Smooth muscle cell (in vitro differentiated cells): ENCODE data around the gene ZNF385D. TPM values are rescaled to one million over a fixed set of nuclear protein-coding genes. Genes with fewer than 3 reads are reported as not detected.

ENCODE experiments used
- DNase-seq: peaks from one replicate; lab custom pipeline; 2025; ENCODE audit not compliant: unreplicated experiment; lab: John Stamatoyannopoulos, UW
- H2AFZ ChIP-seq: fragments of 200-600 bp; sonication (generic); 2 replicates; pipeline ENCODE4 v1.6.0; 2016; ENCODE audit warnings: antibody characterized with exemption, low read depth, mild to moderate bottlenecking
- H3F3A ChIP-seq: fragments of 200-600 bp; sonication (generic); 2 replicates; pipeline ENCODE4 v1.6.0; 2017; ENCODE audit warnings: antibody characterized with exemption, low read depth
- H3K27ac ChIP-seq: fragments of 200-600 bp; sonication (generic); 2 replicates; pipeline ENCODE4 v1.5.1; 2016; ENCODE audit warnings: low read depth, mild to moderate bottlenecking
- H3K27me3 ChIP-seq: fragments of 200-600 bp; sonication (generic); 2 replicates; pipeline ENCODE4 v1.6.1; 2016; ENCODE audit warnings: low read depth, mild to moderate bottlenecking
- H3K36me3 ChIP-seq: fragments of 200-600 bp; sonication (generic); 2 replicates; pipeline ENCODE4 v1.5.1; 2016; ENCODE audit warnings: low read depth
- H3K4me1 ChIP-seq: fragments of 200-600 bp; sonication (generic); 2 replicates; pipeline ENCODE4 v1.5.1; 2016; ENCODE audit warnings: low read depth
- H3K4me2 ChIP-seq: fragments of 200-600 bp; sonication (generic); 2 replicates; pipeline ENCODE4 v1.6.0; 2016; ENCODE audit warnings: mild to moderate bottlenecking
- H3K4me3 ChIP-seq: fragments of 200-600 bp; sonication (generic); 2 replicates; pipeline ENCODE4 v1.5.1; 2016; ENCODE audit warnings: mild to moderate bottlenecking
- H3K79me2 ChIP-seq: fragments of 200-600 bp; sonication (generic); 2 replicates; pipeline ENCODE4 v1.6.0; 2016; ENCODE audit warnings: low read depth, mild to moderate bottlenecking
- H3K9ac ChIP-seq: fragments of 200-600 bp; sonication (generic); 2 replicates; pipeline ENCODE4 v1.6.0; 2016; ENCODE audit warnings: low read depth
- H3K9me3 ChIP-seq: fragments of 200-600 bp; sonication (generic); replicated peaks from 2 replicates; pipeline ENCODE4 v1.5.1; 2016; ENCODE audit warnings: low read depth
- H4K20me1 ChIP-seq: fragments of 200-600 bp; sonication (generic); 2 replicates; pipeline ENCODE4 v1.6.0; 2016; ENCODE audit warnings: low read depth
- WGBS: methylation state at CpG from one replicate; pipeline ENCODE4 v1.1.7; 2016; ENCODE audit warnings: low lambda C conversion rate; 5-methylcytosine and 5-hydroxymethylcytosine counted together
- polyA plus RNA-seq: library from polyadenylated mRNA; unstranded; fragments of >200 nt; fragmentation: Nextera tagmentation; extraction: Ambion mirVana; gene quantifications from 2 replicates; pipeline ENCODE4 v1.2.1, GENCODE V29; 2016
- total RNA-seq: library from RNA; depleted of rRNA; stranded (reverse); fragments of >200 nt; gene quantifications from 2 replicates; pipeline ENCODE4 v1.2.3, GENCODE V29; 2014
- TF ChIP-seq, protein P1 (sequence below): fragments of 200-600 bp; sonication (generic); IDR thresholded peaks from 2 replicates; pipeline ENCODE4 v1.5.1; 2017; ENCODE audit warnings: borderline replicate concordance, mild to moderate bottlenecking, antibody characterized with exemption; ENCODE audit not compliant: insufficient read depth, poor library complexity, severe bottlenecking

Gene ZNF385D
- total and polyA plus RNA-seq, 2 experiments from 2014 or later = 0.13 to 2.4 TPM

DNA sequence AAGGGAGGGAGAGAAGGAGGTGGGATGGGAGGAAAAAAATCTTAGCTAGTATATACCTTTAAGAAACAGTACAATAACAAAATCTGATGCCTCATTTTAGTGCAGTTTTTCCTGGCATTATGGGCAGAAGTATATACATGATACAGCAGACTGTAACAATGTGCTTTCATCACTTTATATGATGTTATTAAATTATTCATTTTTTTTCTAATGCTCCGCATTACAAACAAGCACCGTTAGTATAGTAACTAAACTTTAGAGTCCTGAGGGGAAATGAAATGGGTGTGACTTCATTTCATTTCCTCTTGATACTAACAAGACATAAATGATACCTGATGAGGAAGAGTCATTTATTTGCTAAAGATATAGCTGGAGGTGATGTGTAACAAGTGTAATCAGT is 325.3 kb downstream of the ZNF385D start:
- no peaks in the 10 kb centered on the region for H3F3A ChIP-seq
- H3K36me3 ChIP-seq = no peaks in the 10 kb centered on the region
- H3K27ac ChIP-seq = no peak overlapping the region
- WGBS = 96% methylated on average over 2 of the region's 2 CpGs
- no peaks in the 10 kb centered on the region for H3K4me1 ChIP-seq
- H3K4me2 ChIP-seq = no peak overlapping the region
- H3K79me2 ChIP-seq = no peaks in the 10 kb centered on the region
- no peaks in the 10 kb centered on the region for H4K20me1 ChIP-seq
- TF ChIP-seq, protein P1, sequence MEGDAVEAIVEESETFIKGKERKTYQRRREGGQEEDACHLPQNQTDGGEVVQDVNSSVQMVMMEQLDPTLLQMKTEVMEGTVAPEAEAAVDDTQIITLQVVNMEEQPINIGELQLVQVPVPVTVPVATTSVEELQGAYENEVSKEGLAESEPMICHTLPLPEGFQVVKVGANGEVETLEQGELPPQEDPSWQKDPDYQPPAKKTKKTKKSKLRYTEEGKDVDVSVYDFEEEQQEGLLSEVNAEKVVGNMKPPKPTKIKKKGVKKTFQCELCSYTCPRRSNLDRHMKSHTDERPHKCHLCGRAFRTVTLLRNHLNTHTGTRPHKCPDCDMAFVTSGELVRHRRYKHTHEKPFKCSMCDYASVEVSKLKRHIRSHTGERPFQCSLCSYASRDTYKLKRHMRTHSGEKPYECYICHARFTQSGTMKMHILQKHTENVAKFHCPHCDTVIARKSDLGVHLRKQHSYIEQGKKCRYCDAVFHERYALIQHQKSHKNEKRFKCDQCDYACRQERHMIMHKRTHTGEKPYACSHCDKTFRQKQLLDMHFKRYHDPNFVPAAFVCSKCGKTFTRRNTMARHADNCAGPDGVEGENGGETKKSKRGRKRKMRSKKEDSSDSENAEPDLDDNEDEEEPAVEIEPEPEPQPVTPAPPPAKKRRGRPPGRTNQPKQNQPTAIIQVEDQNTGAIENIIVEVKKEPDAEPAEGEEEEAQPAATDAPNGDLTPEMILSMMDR = no peak
- no peaks in the 10 kb centered on the region for H3K27me3 ChIP-seq
- no peak overlapping the region for H3K4me3 ChIP-seq
- DNase-seq = no peak
- H3K9me3 ChIP-seq = no peaks in the 10 kb centered on the region
- no peak overlapping the region for H2AFZ ChIP-seq
- H3K9ac ChIP-seq = no peak overlapping the region

DNA sequence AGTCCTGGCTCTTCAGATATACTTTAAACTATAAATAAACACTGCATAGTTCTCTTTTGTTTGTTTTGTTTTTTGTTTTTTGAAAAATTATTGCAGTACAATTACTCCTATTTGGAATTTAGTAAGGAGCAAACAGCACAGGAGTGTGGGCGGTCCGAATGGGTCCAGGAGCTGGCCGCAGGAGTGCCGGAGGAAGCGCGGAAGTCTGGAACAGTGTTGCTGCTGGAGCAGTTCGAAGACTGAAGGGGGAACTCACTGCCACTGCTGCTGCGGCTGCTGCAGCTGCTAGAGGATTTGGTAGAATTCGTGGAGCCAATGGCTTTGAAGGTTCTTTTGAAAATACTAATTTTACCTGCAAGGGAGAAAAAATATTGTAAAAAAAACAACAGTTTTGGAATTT is 329.9 kb downstream of the ZNF385D start:
- Histone ChIP-seq H3K4me2 (no peak overlapping the region), H4K20me1 (no peaks in the 10 kb centered on the region), H3K9ac (no peak overlapping the region), H2AFZ (no peak overlapping the region), H3K4me1 (no peaks in the 10 kb centered on the region), H3K79me2 (no peaks in the 10 kb centered on the region), H3K27me3 (no peaks in the 10 kb centered on the region), H3K27ac (no peak overlapping the region), H3K9me3 (no peaks in the 10 kb centered on the region), H3K4me3 (no peak overlapping the region), H3K36me3 (no peaks in the 10 kb centered on the region), H3F3A (no peaks in the 10 kb centered on the region)
- no peak for DNase-seq
- TF ChIP-seq, protein P1 = no peak
- WGBS = 79% methylated on average over 9 of the region's 9 CpGs

DNA sequence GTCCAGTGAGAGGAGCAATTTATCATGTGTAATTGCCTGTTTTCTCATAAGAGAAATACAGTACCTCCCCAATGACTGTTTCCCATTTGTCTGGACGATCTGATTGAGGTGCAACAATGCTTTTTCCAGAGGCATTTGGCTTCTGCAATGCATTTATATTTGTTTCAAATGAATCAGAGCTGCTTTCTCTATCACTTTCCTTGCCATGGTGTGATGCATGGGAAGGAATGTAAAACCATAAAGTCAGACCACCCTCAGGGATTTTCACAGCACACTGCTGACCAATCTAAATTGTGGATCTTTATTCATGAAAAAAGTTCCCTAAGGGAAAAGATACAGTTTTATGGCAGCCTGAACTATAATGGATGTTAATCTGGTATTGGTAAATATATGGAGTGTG is 333.0 kb downstream of the ZNF385D start:
- Histone ChIP-seq H3K4me2 (no peak overlapping the region), H4K20me1 (no peaks in the 10 kb centered on the region), H2AFZ (no peak overlapping the region), H3F3A (no peaks in the 10 kb centered on the region), H3K4me3 (no peak overlapping the region), H3K36me3 (no peaks in the 10 kb centered on the region), H3K27ac (no peak overlapping the region), H3K79me2 (no peaks in the 10 kb centered on the region), H3K9ac (no peak overlapping the region), H3K27me3 (no peaks in the 10 kb centered on the region), H3K9me3 (no peaks in the 10 kb centered on the region), H3K4me1 (no peaks in the 10 kb centered on the region)
- 60% methylated on average over 1 of the region's 1 CpG for WGBS
- TF ChIP-seq, protein P1 = no peak
- DNase-seq = no peak

DNA sequence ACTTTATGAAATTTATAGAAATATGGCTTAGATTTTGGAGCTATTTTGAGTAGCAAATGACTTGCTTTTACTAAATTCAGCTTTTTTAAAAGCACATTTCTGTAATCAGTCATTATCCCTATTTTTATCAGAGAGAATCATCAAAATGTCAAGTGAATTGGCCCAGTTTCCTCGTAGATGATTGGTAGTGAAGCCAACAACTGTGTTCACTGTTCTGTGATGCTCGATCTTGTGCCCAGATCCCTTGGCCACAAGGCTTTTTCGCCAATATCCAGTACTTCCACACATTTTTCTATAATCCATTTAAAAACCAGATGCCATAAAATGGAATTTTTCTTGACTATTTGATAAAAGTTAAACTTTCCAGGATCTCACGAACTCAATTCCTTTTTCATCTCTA is 336.5 kb downstream of the ZNF385D start:
- Histone ChIP-seq H3K27me3 (no peaks in the 10 kb centered on the region), H2AFZ (no peak overlapping the region), H3F3A (no peaks in the 10 kb centered on the region), H3K4me3 (no peak overlapping the region), H3K9me3 (no peaks in the 10 kb centered on the region), H3K27ac (no peak overlapping the region), H3K4me1 (no peaks in the 10 kb centered on the region), H3K9ac (no peak overlapping the region), H3K79me2 (no peaks in the 10 kb centered on the region), H4K20me1 (no peaks in the 10 kb centered on the region), H3K4me2 (no peak overlapping the region), H3K36me3 (no peaks in the 10 kb centered on the region)
- TF ChIP-seq, protein P1 = no peak
- WGBS = 64% methylated on average over 4 of the region's 4 CpGs
- DNase-seq = no peak
